ENCODE data around the gene PROSER2.

DNA sequence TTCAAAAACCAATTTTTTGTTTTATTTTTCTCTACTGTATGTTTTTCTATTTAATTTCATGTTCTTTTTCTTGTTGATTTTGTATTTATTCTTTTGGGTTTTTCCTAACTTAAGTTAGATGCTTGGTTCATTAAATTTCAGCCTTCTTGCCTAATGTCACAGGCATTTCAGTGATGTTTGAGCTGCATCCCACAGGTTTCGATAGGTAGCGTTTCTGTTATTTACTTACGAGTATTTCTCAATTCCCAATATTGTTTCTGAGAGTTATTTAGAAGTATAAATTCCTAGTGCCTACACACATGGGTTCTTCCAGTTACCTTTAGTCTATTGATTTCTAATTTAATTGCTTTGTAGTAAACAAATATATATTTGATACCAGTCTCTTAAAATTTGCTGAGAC, 18.2 kb downstream of the PROSER2 start:
- TF ChIP-seq POLR2A (IDR thresholded peaks at IDR 0.05; ENCODE audit: low read length) = no peak
- no peak for TF ChIP-seq GATA1 (IDR thresholded peaks at IDR 0.05; ENCODE audit: low read depth, low read length)
